Transverse colon (tissue), 4 donors: ENCODE measurements around the gene ST6GALNAC6. TPM values are rescaled to one million over a fixed set of nuclear protein-coding genes. Genes with fewer than 3 reads are reported as not detected.

Source experiments
- DNase-seq: peaks from one replicate; pipeline ENCODE4 v3.0.0-alpha.2; 2019
- H3K27ac ChIP-seq, 4 donors: fragments of 200-600 bp; sonication (generic); 2 replicates each; pipeline ENCODE4 v1.5.1; 2016 to 2018; ENCODE audit warnings: inconsistent platforms in 4 of 4
- H3K27me3 ChIP-seq: fragments of 200-600 bp; sonication (generic); 2 replicates; pipeline ENCODE4 v1.5.1; 2017; ENCODE audit warnings: inconsistent platforms
- H3K36me3 ChIP-seq, 4 donors: fragments of 200-600 bp; sonication (generic); 2 replicates each; pipeline ENCODE4 v1.5.1; 2017 to 2019; ENCODE audit warnings: inconsistent platforms in 4 of 4
- H3K4me1 ChIP-seq, 4 donors: fragments of 200-600 bp; sonication (generic); 2 replicates each; pipeline ENCODE4 v1.5.1; 2017 to 2020; ENCODE audit warnings: inconsistent platforms in 4 of 4
- H3K4me3 ChIP-seq, 4 donors: fragments of 200-600 bp; sonication (generic); 1 replicate in 1 of 4; 2 replicates in 3 of 4; pipeline versions ENCODE4 v1.5.1 to v1.6.1; 2017 to 2019; ENCODE audit warnings: inconsistent platforms in 4 of 4
- H3K9me3 ChIP-seq, 2 donors: fragments of 200-600 bp; sonication (generic); 2 replicates each; pipeline ENCODE4 v1.5.1; 2017 to 2019; ENCODE audit warnings: inconsistent platforms in 2 of 2
- CTCF ChIP-seq, 5 experiments: fragments of 200-600 bp in 3 of 5; fragments of 450-650 bp in 2 of 5; sonication (generic) in 3 of 5; IDR thresholded peaks; 1 replicate in 2 of 5; 2 replicates in 3 of 5; pipeline ENCODE4 v1.5.1; 2016 to 2017; ENCODE audit warnings: antibody characterized with exemption in 5 of 5, inconsistent platforms in 3 of 5, mild to moderate bottlenecking in 2 of 5, moderate library complexity in 1 of 5
- EP300 ChIP-seq: sonication (generic); formaldehyde crosslinking; IDR thresholded peaks from one replicate; pipeline ENCODE4 v1.6.1; 2017; ENCODE audit warnings: antibody characterized with exemption, low read depth
- POLR2A ChIP-seq: fragments of 450-650 bp; IDR thresholded peaks from one replicate; pipeline ENCODE4 v1.6.1; 2016; ENCODE audit warnings: antibody characterized with exemption, mild to moderate bottlenecking, moderate library complexity
- POLR2AphosphoS5 ChIP-seq, 3 donors: sonication (generic); formaldehyde crosslinking; IDR thresholded peaks; one replicate each; pipeline ENCODE4 v1.6.1; 2016; ENCODE audit warnings: antibody characterized with exemption in 3 of 3
- WGBS, 2 donors: methylation state at CpG; one replicate each; pipeline ENCODE4 v1.1.5; 2018; ENCODE audit warnings: low coverage in 1 of 2; 5-methylcytosine and 5-hydroxymethylcytosine counted together
- in situ Hi-C, 4 donors: fragments of 200-750 bp; cut with MboI; loops; one replicate each; pipeline versions ENCODE4 v1.15.0 to v1.15.1; 2017; ENCODE audit warnings: low sequenced_read_pairs in 3 of 4, low pct_ligation_motif_present in 1 of 4, low pct_unique_long_range_greater_than_20kb in 1 of 4
- intact Hi-C: fragments of 100-400 bp; cut with DNase I; formaldehyde crosslinking; loops from one replicate; pipeline ENCODE4 v1.15.1; 2023; ENCODE audit warnings: low total_unique reads
- total RNA-seq, 4 donors: library from RNA; depleted of rRNA; stranded (reverse); fragments of >200 nt; gene quantifications; one replicate each; pipeline ENCODE4 v1.1.0, GENCODE V29; 2016

Gene ST6GALNAC6
- total RNA-seq, 4 donors from 2014 or later: 41.0 to 80.4 (median 75.7) TPM

DNA sequence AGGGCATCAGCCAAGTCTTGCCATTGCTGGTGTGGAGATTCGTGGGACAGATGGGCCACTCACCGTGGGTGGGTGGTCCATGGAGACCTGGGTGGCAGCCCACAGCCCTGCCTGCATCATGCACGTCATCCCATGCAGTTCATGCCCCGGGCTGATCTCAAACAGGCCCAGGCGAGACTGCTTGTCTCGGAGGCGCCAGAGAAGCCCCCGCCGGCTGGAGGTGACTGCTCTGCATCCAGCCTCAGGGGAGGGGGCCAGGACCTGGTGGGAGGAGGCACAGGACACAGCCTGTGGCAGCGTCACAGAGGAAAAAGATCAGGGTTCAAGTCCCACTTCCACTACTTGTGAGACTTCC is 30.2 kb upstream of the ST6GALNAC6 start:
- no peak overlapping the region for H3K27ac ChIP-seq
- peaks cover 14 to 40% (median 32%) of the 10 kb centered on the region in 4 donors for H3K4me1 ChIP-seq
- intact Hi-C loops: no loop called here
- H3K9me3 ChIP-seq: no peaks in the 10 kb centered on the region
- no peak overlapping the region for H3K4me3 ChIP-seq
- 60 to 67% methylated on average over 1 to 9 of the region's 10 CpGs for WGBS, 2 donors
- in situ Hi-C loops: loop anchor here in 2 of 4 donors (10.0 kb wide), 1 partner anchor 335 kb away; no protein-coding TSS in a partner anchor
- peaks cover 60% of the 10 kb centered on the region for H3K27me3 ChIP-seq
- TF ChIP-seq POLR2AphosphoS5 (IDR thresholded peaks at IDR 0.05) (no peak), CTCF (IDR thresholded peaks at IDR 0.05) (no peak), EP300 (no peak), POLR2A (no peak)
- no peaks in the 10 kb centered on the region for H3K36me3 ChIP-seq
- DNase-seq: no peak

DNA sequence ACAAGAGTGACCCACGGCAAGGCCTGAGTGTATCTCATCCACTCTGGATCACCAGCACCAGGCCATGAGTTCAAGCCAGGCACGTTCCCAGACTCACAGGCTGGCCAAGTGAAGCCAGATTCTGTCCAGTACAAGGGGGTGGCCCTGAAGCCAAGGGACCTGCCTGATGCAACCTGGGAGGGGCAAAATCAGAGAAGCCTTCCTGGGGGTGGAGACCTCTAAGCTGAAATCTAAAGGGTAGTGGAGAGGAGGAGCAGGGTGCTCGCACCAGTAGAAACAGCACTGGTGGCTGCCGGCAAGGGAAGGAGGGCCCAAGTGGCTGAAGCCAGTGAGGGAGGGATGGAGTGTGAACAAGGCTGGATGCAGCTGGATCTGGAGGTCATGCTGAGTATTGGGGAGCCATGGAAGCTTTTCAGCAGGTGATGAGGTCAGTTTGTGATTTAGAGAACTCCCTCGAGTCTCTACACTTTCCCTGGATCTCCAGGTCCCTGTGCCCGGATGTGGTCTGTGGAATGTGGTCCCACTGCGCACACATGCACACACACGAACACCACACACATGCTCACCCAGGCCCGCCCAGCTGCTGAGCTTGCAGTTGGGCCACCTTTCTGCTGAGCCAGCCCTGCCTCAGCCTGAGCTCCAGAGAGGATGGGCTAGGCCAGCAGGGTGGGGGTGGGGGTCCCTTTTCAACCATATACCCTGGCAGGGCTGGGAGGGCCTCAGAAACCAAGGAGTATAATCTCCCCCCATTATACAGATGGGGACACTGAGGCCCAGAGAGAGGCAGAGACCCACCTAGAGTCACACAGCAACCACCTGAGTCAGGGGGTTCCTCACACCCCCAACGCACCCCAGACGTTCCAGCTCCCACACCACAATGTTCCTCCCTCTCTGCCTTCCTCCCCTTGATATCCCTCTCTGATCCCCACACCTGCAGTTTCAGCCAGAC is 29.5 kb upstream of the ST6GALNAC6 start:
- no peak overlapping the region for H3K27ac ChIP-seq
- in situ Hi-C loops: loop anchor here in 2 of 4 donors (10.0 kb wide), 1 partner anchor 334 kb away; no protein-coding TSS in a partner anchor
- WGBS, 2 donors: 20 to 65% methylated on average over 1 to 11 of the region's 11 CpGs
- no peak for DNase-seq
- H3K4me3 ChIP-seq: no peak overlapping the region
- H3K4me1 ChIP-seq: peaks cover 14 to 40% (median 32%) of the 10 kb centered on the region in 4 donors
- TF ChIP-seq POLR2AphosphoS5 (IDR thresholded peaks at IDR 0.05) (no peak), EP300 (no peak), POLR2A (no peak), CTCF (IDR thresholded peaks at IDR 0.05) (no peak)
- intact Hi-C loops: no loop called here
- H3K27me3 ChIP-seq: peaks cover 63% of the 10 kb centered on the region
- no peaks in the 10 kb centered on the region for H3K36me3 ChIP-seq
- no peaks in the 10 kb centered on the region for H3K9me3 ChIP-seq

- H3K4me1 ChIP-seq: peaks cover 14 to 40% (median 32%) of the 10 kb centered on the region in 4 donors
- peak overlapping the region in 2 of 4 donors; percentile 21 to 30 for H3K4me3 ChIP-seq
- no peaks in the 10 kb centered on the region for H3K9me3 ChIP-seq
- TF ChIP-seq EP300: no peak
- no peak for TF ChIP-seq POLR2A
- no peak for TF ChIP-seq CTCF (IDR thresholded peaks at IDR 0.05)
- no peak for TF ChIP-seq POLR2AphosphoS5 (IDR thresholded peaks at IDR 0.05)
- H3K36me3 ChIP-seq: no peaks in the 10 kb centered on the region
- intact Hi-C loops (no loop called here), in situ Hi-C loops (loop anchor here in 2 of 4 donors (10.0 kb wide), 1 partner anchor 333 kb away; no protein-coding TSS in a partner anchor)
- H3K27ac ChIP-seq: peak overlapping the region in 1 of 4 donors; percentile 12
- H3K27me3 ChIP-seq: peaks cover 71% of the 10 kb centered on the region
- 22% methylated on average over 22 of the region's 24 CpGs; no CpG with 5 or more reads in 1 of the 2 donors for WGBS, 2 donors
- DNase-seq: no peak
Measured at GRCh38 chr9:127927988-127928675, 28.7 kb upstream of the ST6GALNAC6 start.
